GM19395 (cell line): ENCODE data around the gene DDX27.

Experiments
- ATAC-seq: cut with Tn5 transposase; IDR thresholded peaks from one replicate; pipeline ENCODE4 v1.9.1; 2021; ENCODE audit warnings: mild to moderate bottlenecking, moderate library complexity; ENCODE audit not compliant: unreplicated experiment

The DDX27 gene

GRCh38 chr20:49287555-49288249 is 68.5 kb downstream of the DDX27 start:
- ATAC-seq: no peak

- ATAC-seq: no peak
These were observed 69.1 kb downstream of the DDX27 start for GRCh38 chr20:49288250-49288751.

DNA sequence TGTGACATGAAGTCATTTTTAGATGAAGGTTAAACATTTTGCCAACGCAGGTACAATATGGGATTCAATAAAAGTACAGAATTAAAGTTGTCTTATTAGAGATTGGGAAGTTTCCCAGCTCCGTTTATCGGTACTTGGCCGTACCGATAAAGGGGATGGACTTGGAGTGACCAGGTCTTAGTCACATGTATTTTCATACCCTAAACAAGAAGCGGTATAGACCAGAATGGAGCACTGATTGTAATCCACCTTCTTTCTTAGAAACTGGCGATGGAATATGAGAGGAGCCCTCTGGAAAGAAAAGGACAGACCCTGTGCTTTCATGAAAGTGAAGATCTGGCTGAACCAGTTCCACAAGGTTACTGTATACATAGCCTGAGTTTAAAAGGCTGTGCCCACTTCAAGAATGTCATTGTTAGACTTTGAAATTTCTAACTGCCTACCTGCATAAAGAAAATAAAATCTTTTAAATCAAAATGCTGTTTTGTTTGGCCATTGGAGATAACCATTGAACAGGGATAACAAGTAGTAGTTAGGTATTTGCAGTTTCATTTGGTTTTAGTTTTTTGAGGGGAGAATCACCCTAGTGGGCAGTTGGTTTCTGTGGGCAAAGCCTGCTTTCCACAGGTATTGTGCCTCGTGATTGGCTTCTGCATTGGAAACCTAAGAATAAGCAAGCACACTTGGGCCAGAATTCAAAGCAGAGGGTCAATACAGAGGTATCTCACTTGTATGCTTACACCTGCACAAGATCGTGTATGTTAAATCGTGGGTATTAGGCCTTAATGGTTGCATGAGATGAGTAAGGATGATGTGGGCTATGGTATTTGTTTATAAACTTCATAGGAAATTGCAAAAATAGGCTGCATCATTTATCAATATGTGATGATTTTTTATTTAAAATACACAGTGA is 69.8 kb downstream of the DDX27 start:
- no peak for ATAC-seq

DNA sequence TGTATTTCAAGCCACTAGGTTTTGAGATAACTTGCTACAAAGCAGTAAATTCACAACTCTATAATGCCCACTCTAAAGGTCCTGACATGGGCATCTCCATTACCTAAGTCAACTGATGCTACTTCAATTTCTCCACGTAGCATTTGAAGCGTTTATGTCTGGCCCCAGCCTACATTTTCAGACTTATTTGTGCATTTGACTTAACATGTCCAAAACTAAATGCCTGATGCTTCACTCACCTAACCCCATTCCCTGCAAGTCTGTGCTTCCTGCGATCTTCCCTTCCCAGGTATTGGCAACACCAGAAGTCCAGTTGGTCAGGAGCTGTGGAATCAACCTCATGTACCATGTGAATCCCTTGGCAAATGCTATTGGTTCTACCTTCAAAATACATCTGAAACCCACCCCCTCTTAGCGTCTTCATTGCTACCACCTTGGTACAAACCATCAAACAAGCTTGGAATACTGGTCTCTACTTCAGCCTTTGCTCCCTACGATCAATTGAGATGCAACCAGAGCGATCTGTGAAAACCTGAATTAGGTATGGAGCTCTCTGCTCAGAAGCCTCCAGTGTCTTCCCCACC is 71.5 kb downstream of the DDX27 start:
- ATAC-seq: no peak

DNA sequence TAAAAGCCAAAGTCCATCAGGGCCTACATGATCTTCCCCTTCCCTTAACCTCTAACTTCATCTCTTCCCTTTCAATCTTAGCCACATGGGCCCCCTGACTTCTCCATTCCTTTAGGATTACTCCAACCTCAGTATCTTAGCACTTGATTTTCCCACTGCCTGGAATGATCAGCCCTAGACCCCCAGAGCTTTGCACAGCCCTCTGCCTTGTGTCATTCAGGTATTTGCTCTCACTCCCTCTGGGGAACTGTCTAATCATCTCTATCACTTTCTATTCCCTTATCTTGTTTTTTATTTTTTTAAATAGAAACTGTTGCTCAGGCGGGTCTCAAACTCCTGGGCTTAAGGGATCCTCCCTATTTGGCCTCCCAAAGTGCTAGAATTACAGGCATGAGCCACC is 72.0 kb downstream of the DDX27 start:
- no peak for ATAC-seq

- ATAC-seq: no peak
These were observed 72.8 kb downstream of the DDX27 start for GRCh38 chr20:49292010-49292409.

DNA sequence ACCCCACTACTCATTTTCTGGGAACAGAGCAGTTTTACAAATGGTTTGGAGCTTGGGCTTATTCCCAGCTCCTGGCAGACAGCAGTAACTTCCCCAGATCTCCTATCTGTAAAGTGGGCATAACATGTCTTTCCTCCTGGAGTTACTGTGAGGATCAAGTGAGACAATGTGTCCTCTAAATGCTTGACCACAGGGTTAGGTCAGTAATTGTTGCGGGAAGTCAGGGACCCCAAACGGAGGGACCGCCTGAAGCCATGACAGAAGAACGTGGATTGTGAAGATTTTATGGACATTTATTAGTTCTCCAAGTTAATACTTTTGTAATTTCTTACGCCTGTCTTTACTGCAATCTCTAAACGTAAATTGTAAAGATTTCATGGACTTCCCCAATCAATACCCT is 73.9 kb downstream of the DDX27 start:
- no peak for ATAC-seq
